HEK293 (cell line): Measurements from ENCODE around the gene JAM3.

Experiments
- CTCF ChIA-PET: fragments of 350-600 bp; formaldehyde crosslinking; extraction: SDS; loops from one replicate; lab custom pipeline; 2021; ENCODE audit warnings: antibody characterized with exemption; lab: Yijun Ruan, JAX
- POLR2A ChIA-PET: fragments of 300-600 bp; formaldehyde crosslinking; extraction: SDS; loops from one replicate; lab custom pipeline; 2020; ENCODE audit warnings: antibody characterized with exemption, inconsistent platforms; lab: Yijun Ruan, JAX
- H3K27ac ChIP-seq: fragments of 200-500 bp; sonication (Bioruptor generic); 2 replicates; pipeline ENCODE4 v1.5.1; 2014; ENCODE audit warnings: low read depth, low read length, control low read depth, inconsistent platforms; ENCODE audit errors: extremely low read depth
- H3K36me3 ChIP-seq, 2 experiments: fragments of 200-500 bp in 1 of 2; sonication (Bioruptor generic) in 1 of 2; 1 replicate in 1 of 2; 2 replicates in 1 of 2; pipeline ENCODE4 v1.5.1; 2014 to 2017; ENCODE audit warnings: inconsistent platforms in 2 of 2, low read length in 2 of 2; ENCODE audit not compliant: control insufficient read depth in 2 of 2, insufficient read depth in 1 of 2
- H3K4me1 ChIP-seq: fragments of 200-500 bp; sonication (Bioruptor generic); 2 replicates; pipeline ENCODE4 v1.5.1; 2014; ENCODE audit warnings: mild to moderate bottlenecking, low read length, inconsistent platforms; ENCODE audit not compliant: control insufficient read depth, insufficient read depth
- H3K4me3 ChIP-seq: 2 replicates; pipeline ENCODE4 v1.5.1; 2011; ENCODE audit warnings: low read depth, mild to moderate bottlenecking, control low read depth, low read length, moderate library complexity
- H3K9me3 ChIP-seq: fragments of 200-500 bp; sonication (Bioruptor generic); 2 replicates; pipeline ENCODE4 v1.5.1; 2014; ENCODE audit warnings: low read depth, low read length, inconsistent platforms; ENCODE audit not compliant: control insufficient read depth, insufficient read depth
- ATF2 ChIP-seq: fragments of 450-650 bp; formaldehyde crosslinking; IDR thresholded peaks from 2 replicates; pipeline ENCODE4 v1.5.1; 2016; ENCODE audit warnings: missing biosample characterization, missing genetic modification characterization, low read depth
- BCL11A ChIP-seq: fragments of 450-650 bp; formaldehyde crosslinking; IDR thresholded peaks from 2 replicates; pipeline ENCODE4 v1.5.1; 2016; ENCODE audit warnings: low read depth, missing biosample characterization, missing genetic modification characterization
- PRDM4 ChIP-seq: fragments of 450-650 bp; formaldehyde crosslinking; IDR thresholded peaks from 2 replicates; pipeline ENCODE4 v1.5.1; 2017; ENCODE audit warnings: missing biosample characterization, missing genetic modification characterization
- SETDB1 ChIP-seq: IDR thresholded peaks from one replicate; pipeline ENCODE4 v1.6.1; 2017; ENCODE audit warnings: mild to moderate bottlenecking, low read length, moderate library complexity, mixed read lengths; ENCODE audit not compliant: insufficient read length
- TRIM28 ChIP-seq: IDR thresholded peaks from 2 replicates; pipeline ENCODE4 v1.6.1; 2011; ENCODE audit warnings: low read length, control low read depth, borderline replicate concordance
- ZFP69B ChIP-seq: fragments of 450-650 bp; formaldehyde crosslinking; IDR thresholded peaks from 2 replicates; pipeline ENCODE4 v1.5.1; 2016; ENCODE audit warnings: missing biosample characterization, missing genetic modification characterization
- ZNF133 ChIP-seq: fragments of 450-650 bp; formaldehyde crosslinking; IDR thresholded peaks from 2 replicates; pipeline ENCODE4 v1.5.1; 2016; ENCODE audit warnings: missing biosample characterization, missing genetic modification characterization
- ZNF138 ChIP-seq: fragments of 450-650 bp; formaldehyde crosslinking; IDR thresholded peaks from 2 replicates; pipeline ENCODE4 v1.5.1; 2016; ENCODE audit warnings: missing biosample characterization, missing genetic modification characterization, borderline replicate concordance
- ZNF140 ChIP-seq: fragments of 450-650 bp; formaldehyde crosslinking; IDR thresholded peaks from 2 replicates; pipeline ENCODE4 v1.5.1; 2016; ENCODE audit warnings: missing biosample characterization, missing genetic modification characterization
- ZNF280C ChIP-seq: fragments of 450-650 bp; formaldehyde crosslinking; IDR thresholded peaks from 2 replicates; pipeline ENCODE4 v1.5.1; 2016; ENCODE audit warnings: missing biosample characterization, missing genetic modification characterization
- ZNF366 ChIP-seq: fragments of 450-650 bp; formaldehyde crosslinking; conservative IDR thresholded peaks from 2 replicates; pipeline ENCODE4 v1.5.1; 2016; ENCODE audit warnings: missing biosample characterization, missing genetic modification characterization
- ZNF404 ChIP-seq: fragments of 450-650 bp; formaldehyde crosslinking; IDR thresholded peaks from 2 replicates; pipeline ENCODE4 v1.5.1; 2017; ENCODE audit warnings: missing biosample characterization, missing genetic modification characterization
- ZNF488 ChIP-seq: fragments of 450-650 bp; formaldehyde crosslinking; IDR thresholded peaks from 2 replicates; pipeline ENCODE4 v1.5.1; 2016; ENCODE audit warnings: missing biosample characterization, missing genetic modification characterization
- ZNF549 ChIP-seq: fragments of 450-650 bp; IDR thresholded peaks from 2 replicates; pipeline ENCODE4 v1.5.1; 2018; ENCODE audit warnings: missing biosample characterization, missing genetic modification characterization, mild to moderate bottlenecking, inconsistent platforms, moderate library complexity
- ZNF558 ChIP-seq: fragments of 450-650 bp; formaldehyde crosslinking; IDR thresholded peaks from 2 replicates; pipeline ENCODE4 v1.5.1; 2016; ENCODE audit warnings: missing biosample characterization, missing genetic modification characterization
- ZNF664 ChIP-seq: fragments of 450-650 bp; formaldehyde crosslinking; IDR thresholded peaks from 2 replicates; pipeline ENCODE4 v1.5.1; 2016; ENCODE audit warnings: missing biosample characterization, missing genetic modification characterization
- ZNF777 ChIP-seq: fragments of 450-650 bp; formaldehyde crosslinking; IDR thresholded peaks from 2 replicates; pipeline ENCODE4 v1.5.1; 2017; ENCODE audit warnings: missing biosample characterization, missing genetic modification characterization, borderline replicate concordance
- ZNF830 ChIP-seq: fragments of 450-650 bp; IDR thresholded peaks from 2 replicates; pipeline ENCODE4 v1.5.0; 2018; ENCODE audit warnings: missing biosample characterization, missing genetic modification characterization, low read depth, mild to moderate bottlenecking, moderate library complexity

JAM3 gene

GRCh38 chr11:134164490-134165370, 95.9 kb downstream of the JAM3 start:
- Histone ChIP-seq H3K27ac (no peak overlapping the region), H3K4me1 (no peaks in the 10 kb centered on the region), H3K4me3 (no peak overlapping the region), H3K36me3 (peaks cover 49 to 93% of the 10 kb centered on the region in 2 experiments)
- CTCF ChIA-PET = interaction anchor here (1.1 to 2.6 kb wide), 3 partner anchors 16 to 114 kb away, joined by 3 to 12 read pairs (median 3); no protein-coding TSS in a partner anchor
- no peak for TF ChIP-seq ZFP69B (tag by site-specific recombination)
- TF ChIP-seq ZNF366 (tag by site-specific recombination) = no peak
- TF ChIP-seq ZNF404 (tag by site-specific recombination) = no peak
- peak; percentile 58 for TF ChIP-seq ZNF140
- no peak for TF ChIP-seq ZNF138
- TF ChIP-seq PRDM4 (tag by site-specific recombination) = no peak
- TF ChIP-seq ZNF664 (tag by site-specific recombination) = no peak
- TF ChIP-seq ZNF558 (tag by site-specific recombination) = no peak
- TF ChIP-seq TRIM28 = peak; percentile 100; the same call in 1 of the 2 replicates
- no peak for TF ChIP-seq ZNF830 (tag by site-specific recombination)
- TF ChIP-seq ZNF488 = no peak
- TF ChIP-seq ZNF133 = no peak
- peak; percentile 93 for TF ChIP-seq SETDB1
- no peak for TF ChIP-seq ZNF549 (tag by site-specific recombination)
- no peak for TF ChIP-seq ZNF777 (tag by site-specific recombination)
- no peak for TF ChIP-seq BCL11A (tag by site-specific recombination)
- no peak for TF ChIP-seq ZNF280C
- TF ChIP-seq ATF2 (tag by site-specific recombination) = no peak
- TF ChIP-seq, all 188 proteins: peak for 3
- POLR2A ChIA-PET = no interaction called here
- peaks cover 3% of the 10 kb centered on the region for H3K9me3 ChIP-seq
